Measurements from ENCODE around the gene POLG.

The POLG gene

GRCh38 chr15:89370120-89370977, 35.7 kb upstream of the POLG start:
- DNase-seq, result no peak

GRCh38 chr15:89369341-89369947, 34.8 kb upstream of the POLG start:
- no peak for DNase-seq

GRCh38 chr15:89368566-89369223, 34.1 kb upstream of the POLG start:
- DNase-seq, result no peak

- DNase-seq, result no peak
These were observed 33.1 kb upstream of the POLG start for GRCh38 chr15:89367485-89368451.

GRCh38 chr15:89366656-89367393, 32.2 kb upstream of the POLG start:
- DNase-seq, result no peak

GRCh38 chr15:89365462-89366065, 30.9 kb upstream of the POLG start:
- DNase-seq, result no peak

GRCh38 chr15:89364741-89365450, 30.3 kb upstream of the POLG start:
- no peak for DNase-seq

- no peak for DNase-seq
These were observed 29.7 kb upstream of the POLG start for GRCh38 chr15:89364341-89364740.

- no peak for DNase-seq
These were observed 29.1 kb upstream of the POLG start for GRCh38 chr15:89363770-89364169.

GRCh38 chr15:89363133-89363532, 28.5 kb upstream of the POLG start:
- DNase-seq, result no peak

GRCh38 chr15:89362203-89363101, 27.8 kb upstream of the POLG start:
- DNase-seq, result peak; percentile 11

- DNase-seq, result peak; percentile 48
These were observed 27.0 kb upstream of the POLG start for GRCh38 chr15:89361451-89362202.

- no peak for DNase-seq
These were observed 25.8 kb upstream of the POLG start for GRCh38 chr15:89360294-89360971.

- no peak for DNase-seq
These were observed 25.1 kb upstream of the POLG start for GRCh38 chr15:89359471-89360293.

GRCh38 chr15:89358755-89359439, 24.3 kb upstream of the POLG start:
- peak; percentile 69 for DNase-seq

GRCh38 chr15:89358435-89358754, 23.8 kb upstream of the POLG start:
- DNase-seq, result no peak

Data from stimulated activated naive CD4-positive, alpha-beta T cell treated with Interleukin-2 at 50 U/mL for 16 hours (primary cell).